Mucosa of stomach (tissue), 1 donor: ENCODE data around the gene IFT20.

Source experiments
- H3K27me3 ChIP-seq: one replicate; pipeline ENCODE4 v1.7.0; 2013; ENCODE audit warnings: mild to moderate bottlenecking, low read length; ENCODE audit not compliant: control insufficient read depth, insufficient read depth
- H3K36me3 ChIP-seq: one replicate; pipeline ENCODE4 v1.7.0; 2013; ENCODE audit warnings: low read length; ENCODE audit not compliant: control insufficient read depth, insufficient read depth
- H3K4me1 ChIP-seq: one replicate; pipeline ENCODE4 v1.7.0; 2013; ENCODE audit warnings: mild to moderate bottlenecking, low read length; ENCODE audit not compliant: control insufficient read depth, insufficient read depth
- H3K4me3 ChIP-seq: one replicate; pipeline ENCODE4 v1.7.0; 2013; ENCODE audit warnings: low read length
- H3K9ac ChIP-seq: one replicate; pipeline ENCODE4 v1.7.0; 2013; ENCODE audit warnings: mild to moderate bottlenecking, low read length, moderate library complexity
- H3K9me3 ChIP-seq: one replicate; pipeline ENCODE4 v1.7.0; 2013; ENCODE audit warnings: mild to moderate bottlenecking, low read length, moderate library complexity; ENCODE audit not compliant: control insufficient read depth
- donor health status: Pancreatic carcinoma.

The IFT20 gene

GRCh38 chr17:28282596-28282995 lies 52.7 kb downstream of the IFT20 start:
- H3K36me3 ChIP-seq = no peaks in the 10 kb centered on the region
- no peak overlapping the region for H3K4me3 ChIP-seq
- no peaks in the 10 kb centered on the region for H3K9me3 ChIP-seq
- no peaks in the 10 kb centered on the region for H3K4me1 ChIP-seq
- no peaks in the 10 kb centered on the region for H3K27me3 ChIP-seq
- no peak overlapping the region for H3K9ac ChIP-seq

GRCh38 chr17:28280826-28281225 lies 54.4 kb downstream of the IFT20 start:
- no peak overlapping the region for H3K9ac ChIP-seq
- no peaks in the 10 kb centered on the region for H3K4me1 ChIP-seq
- H3K4me3 ChIP-seq = no peak overlapping the region
- H3K36me3 ChIP-seq = no peaks in the 10 kb centered on the region
- no peaks in the 10 kb centered on the region for H3K27me3 ChIP-seq
- H3K9me3 ChIP-seq = no peaks in the 10 kb centered on the region

GRCh38 chr17:28279411-28279810 lies 55.9 kb downstream of the IFT20 start:
- Histone ChIP-seq H3K4me1 (no peaks in the 10 kb centered on the region), H3K4me3 (no peak overlapping the region), H3K9me3 (no peaks in the 10 kb centered on the region), H3K9ac (no peak overlapping the region), H3K27me3 (no peaks in the 10 kb centered on the region), H3K36me3 (no peaks in the 10 kb centered on the region)
